Endothelial cell of umbilical vein (primary cell): ENCODE data around the gene KCNIP3. TPM values are rescaled to one million over a fixed set of nuclear protein-coding genes. Genes with fewer than 3 reads are reported as not detected.

Source experiments
- BruUV-seq: library from RNA; stranded (reverse); fragments of 400-500 nt; replicated peaks from 2 replicates; lab custom pipeline; 2021; lab: Mats Ljungman, UMichigan
- CTCF ChIA-PET: fragments of 300-600, 350-600 bp; sonication (Branson Sonifier 250); formaldehyde crosslinking; loops from one replicate; lab custom pipeline; 2021; ENCODE audit warnings: antibody characterized with exemption, inconsistent platforms; lab: Charles Lee
- POLR2A ChIA-PET: fragments of 300-600, 350-600 bp; sonication (Branson Sonifier 250); formaldehyde crosslinking; loops from one replicate; lab custom pipeline; 2021; ENCODE audit warnings: antibody characterized with exemption, inconsistent platforms; lab: Charles Lee
- DNase-seq: peaks from one replicate; pipeline ENCODE4 v3.0.0-alpha.2; 2011; ENCODE audit warnings: low read depth, low spot score
- FAIRE-seq: peaks from 2 replicates; lab custom pipeline; 2011; peaks lifted over from hg19 to GRCh38; lab: Jason Lieb, UNC
- H2AFZ ChIP-seq: 2 replicates; pipeline ENCODE4 v1.6.0; 2012; ENCODE audit warnings: low read depth, low read length, control low read depth, inconsistent platforms
- H3K27ac ChIP-seq: 2 replicates; pipeline ENCODE4 v1.5.1; 2011; ENCODE audit warnings: low read depth, mild to moderate bottlenecking, control low read depth, low read length, moderate library complexity; ENCODE audit not compliant: insufficient read depth
- H3K27me3 ChIP-seq, 2 experiments: 2 replicates each; pipeline versions ENCODE4 v1.6.0 to v1.6.1; 2011; ENCODE audit warnings: low read length in 2 of 2, mixed read lengths in 1 of 2; ENCODE audit not compliant: control insufficient read depth in 2 of 2, insufficient read depth in 2 of 2
- H3K36me3 ChIP-seq, 2 experiments: 2 replicates in 1 of 2; 3 replicates in 1 of 2; pipeline ENCODE4 v1.5.1; 2011; ENCODE audit warnings: low read length in 2 of 2, mild to moderate bottlenecking in 1 of 2, moderate library complexity in 1 of 2; ENCODE audit not compliant: control insufficient read depth in 2 of 2, insufficient read depth in 2 of 2; ENCODE audit errors: extremely low read depth in 1 of 2
- H3K4me1 ChIP-seq: 3 replicates; pipeline ENCODE4 v1.5.1; 2011; ENCODE audit warnings: mild to moderate bottlenecking, low read length; ENCODE audit not compliant: control insufficient read depth, insufficient read depth; ENCODE audit errors: extremely low read depth
- H3K4me2 ChIP-seq: 2 replicates; pipeline ENCODE4 v1.6.1; 2011; ENCODE audit warnings: low read length, control low read depth, mixed read lengths; ENCODE audit not compliant: insufficient read depth
- H3K4me3 ChIP-seq, 3 experiments: fragments of 200-600 bp in 1 of 3; sonication (generic), shearing (Covaris generic) in 1 of 3; replicated peaks in 1 of 3; 2 replicates each; pipeline ENCODE4 v1.5.1; 2011 to 2016; ENCODE audit warnings: control low read depth in 3 of 3, low read length in 3 of 3, mild to moderate bottlenecking in 2 of 3, inconsistent platforms in 1 of 3, low read depth in 1 of 3, moderate library complexity in 1 of 3; ENCODE audit not compliant: insufficient read depth in 1 of 3
- H3K79me2 ChIP-seq: 2 replicates; pipeline ENCODE4 v1.6.0; 2012; ENCODE audit warnings: low read length, inconsistent platforms; ENCODE audit not compliant: control insufficient read depth, insufficient read depth
- H3K9ac ChIP-seq: replicated peaks from 2 replicates; pipeline ENCODE3; 2011; ENCODE audit warnings: low read length, control low read depth; ENCODE audit not compliant: insufficient read depth; ENCODE audit errors: extremely low read depth
- H3K9me1 ChIP-seq: replicated peaks from 3 replicates; pipeline ENCODE4 v1.6.0; 2011; ENCODE audit warnings: mild to moderate bottlenecking, low read length; ENCODE audit not compliant: control insufficient read depth, insufficient read depth; ENCODE audit errors: extremely low read depth
- H3K9me3 ChIP-seq: replicated peaks from 2 replicates; pipeline ENCODE4 v1.5.1; 2012; ENCODE audit warnings: low read length, inconsistent platforms; ENCODE audit not compliant: control insufficient read depth, insufficient read depth
- H4K20me1 ChIP-seq: replicated peaks from 2 replicates; pipeline ENCODE3; 2011; ENCODE audit warnings: mild to moderate bottlenecking, low read length; ENCODE audit not compliant: control insufficient read depth, insufficient read depth; ENCODE audit errors: extremely low read depth
- EZH2 ChIP-seq: IDR thresholded peaks from 2 replicates; pipeline ENCODE4 v1.6.1; 2012; ENCODE audit warnings: borderline replicate concordance, low read depth, mild to moderate bottlenecking, moderate library complexity, low read length, inconsistent platforms; ENCODE audit not compliant: severe bottlenecking
- FOS ChIP-seq: IDR thresholded peaks from 2 replicates; pipeline ENCODE4 v1.6.1; 2011; ENCODE audit warnings: mild to moderate bottlenecking, low read length, moderate library complexity, borderline replicate concordance; ENCODE audit not compliant: insufficient read depth
- GATA2 ChIP-seq: IDR thresholded peaks from 2 replicates; pipeline ENCODE4 v1.7.0; 2011; ENCODE audit warnings: low read depth, mild to moderate bottlenecking, moderate library complexity, mixed read lengths, low read length; ENCODE audit not compliant: insufficient read length, insufficient read depth
- JUN ChIP-seq: IDR thresholded peaks from 2 replicates; pipeline ENCODE4 v1.6.1; 2011; ENCODE audit warnings: borderline replicate concordance, low read depth; ENCODE audit not compliant: insufficient read length, insufficient read depth
- MYC ChIP-seq: IDR thresholded peaks from one replicate; pipeline ENCODE4 v1.6.1; 2011; ENCODE audit warnings: mild to moderate bottlenecking, low read depth, low read length
- POLR2A ChIP-seq: IDR thresholded peaks from 2 replicates; pipeline ENCODE4 v1.6.1; 2012; ENCODE audit warnings: low read depth, mild to moderate bottlenecking, control low read depth, low read length
- POLR2AphosphoS5 ChIP-seq: IDR thresholded peaks from 2 replicates; pipeline ENCODE4 v1.6.1; 2012; ENCODE audit warnings: low read depth, mild to moderate bottlenecking, control low read depth, low read length, moderate library complexity; ENCODE audit not compliant: insufficient read depth
- dilution Hi-C: fragments of 300-500 bp; cut with MboI; formaldehyde crosslinking; loops from one replicate; pipeline ENCODE4 v1.15.0; 2019; ENCODE audit warnings: low sequenced_read_pairs; ENCODE audit not compliant: extremely low pct_ligation_motif_present
- intact Hi-C: fragments of 100-400 bp; cut with micrococcal nuclease; formaldehyde crosslinking; loops from one replicate; pipeline ENCODE4 v1.10.0; 2022
- polyA plus RNA-seq, 4 experiments: library from polyadenylated mRNA; depleted of rRNA in 3 of 4; stranded (reverse) in 3 of 4; unstranded in 1 of 4; fragments of >200 nt; gene quantifications; 2 replicates each; pipeline versions ENCODE4 v1.2.1 to v1.2.3, GENCODE V29; 2011 to 2012; ENCODE audit warnings: missing spikeins in 1 of 4
- total RNA-seq: library from RNA; stranded (reverse); gene quantifications from 2 replicates; pipeline ENCODE4 v1.2.3, GENCODE V29; 2021
- TF ChIP-seq, protein P1 (sequence below), 2 donors: IDR thresholded peaks; 1 replicate in 1 of 2; 2 replicates in 1 of 2; pipeline ENCODE4 v1.5.1; 2011; ENCODE audit warnings: low read length in 2 of 2, mild to moderate bottlenecking in 2 of 2, moderate library complexity in 2 of 2, control low read depth in 1 of 2, inconsistent platforms in 1 of 2, low read depth in 1 of 2; ENCODE audit not compliant: insufficient read depth in 1 of 2; ENCODE audit errors: extremely low read depth in 1 of 2
- TF ChIP-seq, protein P2 (sequence below): IDR thresholded peaks from 2 replicates; pipeline ENCODE4 v1.6.1; 2011; ENCODE audit not compliant: insufficient read depth, insufficient read length

KCNIP3 gene
- total and polyA plus RNA-seq, 2 donors (not counting 3 experiments of a cell fraction or from before 2014, with no cell fraction given): 0.12 to 0.62 TPM

DNA sequence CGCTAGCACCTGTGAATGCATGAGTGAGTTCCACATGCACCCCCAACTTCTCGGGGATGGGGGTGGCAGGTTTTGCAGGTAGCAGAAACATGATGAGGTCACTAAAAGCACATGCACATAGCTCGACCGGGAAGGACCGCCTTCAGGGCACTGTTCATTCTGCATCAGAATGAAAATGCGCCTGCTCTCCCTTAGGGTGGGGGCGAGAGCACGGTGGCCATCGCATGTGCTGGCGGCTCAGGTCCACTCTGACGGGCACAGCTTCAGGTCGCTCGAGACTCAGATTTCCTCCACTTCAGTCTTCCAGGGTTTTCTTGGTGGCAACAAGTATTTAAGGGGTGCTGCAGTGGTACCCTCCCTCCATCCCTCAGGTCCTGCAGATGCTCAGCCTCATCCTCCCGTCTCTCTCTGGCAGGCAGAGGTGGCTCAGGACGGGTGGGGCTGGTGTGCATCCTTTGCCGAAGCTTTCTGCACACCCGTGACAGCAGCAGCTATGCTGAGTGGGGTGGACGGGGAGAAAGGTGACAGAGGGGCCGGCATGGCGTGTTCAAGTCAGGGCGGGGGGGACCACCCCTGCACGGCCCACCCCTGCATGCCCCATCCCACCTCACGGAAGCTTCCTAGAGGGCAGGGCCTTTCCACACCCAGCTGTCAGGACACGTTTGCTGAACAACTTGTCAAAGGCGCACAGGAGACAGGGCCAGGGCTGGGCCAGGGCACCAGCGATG, 14.8 kb downstream of the KCNIP3 start:
- POLR2A ChIA-PET: no interaction called here
- Histone ChIP-seq H3K9ac (no peak overlapping the region), H3K36me3 (no peaks in the 10 kb centered on the region), H3K4me3 (no peak overlapping the region), H3K4me2 (no peak overlapping the region), H4K20me1 (no peaks in the 10 kb centered on the region), H2AFZ (no peak overlapping the region), H3K9me1 (no peaks in the 10 kb centered on the region), H3K4me1 (no peaks in the 10 kb centered on the region), H3K27me3 (no peaks in the 10 kb centered on the region), H3K27ac (no peak overlapping the region), H3K79me2 (no peaks in the 10 kb centered on the region), H3K9me3 (no peaks in the 10 kb centered on the region)
- DNase-seq (no peak), FAIRE-seq (no peak)
- dilution Hi-C loops (no loop called here), intact Hi-C loops (no loop called here)
- CTCF ChIA-PET: interaction anchor here (1.6 kb wide), 1 partner anchor 80 kb away, joined by 6 read pairs; no protein-coding TSS in a partner anchor
- BruUV-seq: no TSS peak
- TF ChIP-seq EZH2: no peak
- TF ChIP-seq MYC: no peak
- no peak for TF ChIP-seq JUN
- TF ChIP-seq POLR2A: no peak
- no peak for TF ChIP-seq FOS
- TF ChIP-seq POLR2AphosphoS5: no peak
- TF ChIP-seq GATA2: no peak
- TF ChIP-seq, protein P1, sequence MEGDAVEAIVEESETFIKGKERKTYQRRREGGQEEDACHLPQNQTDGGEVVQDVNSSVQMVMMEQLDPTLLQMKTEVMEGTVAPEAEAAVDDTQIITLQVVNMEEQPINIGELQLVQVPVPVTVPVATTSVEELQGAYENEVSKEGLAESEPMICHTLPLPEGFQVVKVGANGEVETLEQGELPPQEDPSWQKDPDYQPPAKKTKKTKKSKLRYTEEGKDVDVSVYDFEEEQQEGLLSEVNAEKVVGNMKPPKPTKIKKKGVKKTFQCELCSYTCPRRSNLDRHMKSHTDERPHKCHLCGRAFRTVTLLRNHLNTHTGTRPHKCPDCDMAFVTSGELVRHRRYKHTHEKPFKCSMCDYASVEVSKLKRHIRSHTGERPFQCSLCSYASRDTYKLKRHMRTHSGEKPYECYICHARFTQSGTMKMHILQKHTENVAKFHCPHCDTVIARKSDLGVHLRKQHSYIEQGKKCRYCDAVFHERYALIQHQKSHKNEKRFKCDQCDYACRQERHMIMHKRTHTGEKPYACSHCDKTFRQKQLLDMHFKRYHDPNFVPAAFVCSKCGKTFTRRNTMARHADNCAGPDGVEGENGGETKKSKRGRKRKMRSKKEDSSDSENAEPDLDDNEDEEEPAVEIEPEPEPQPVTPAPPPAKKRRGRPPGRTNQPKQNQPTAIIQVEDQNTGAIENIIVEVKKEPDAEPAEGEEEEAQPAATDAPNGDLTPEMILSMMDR (IDR thresholded peaks at IDR 0.05; ENCODE audit: extremely low read depth in 1 of 2, insufficient read depth in 1 of 2, low read depth in 1 of 2, low read length in 2 of 2): no peak
- TF ChIP-seq, protein P2, sequence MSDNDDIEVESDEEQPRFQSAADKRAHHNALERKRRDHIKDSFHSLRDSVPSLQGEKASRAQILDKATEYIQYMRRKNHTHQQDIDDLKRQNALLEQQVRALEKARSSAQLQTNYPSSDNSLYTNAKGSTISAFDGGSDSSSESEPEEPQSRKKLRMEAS: no peak
